Progenitor cell of endocrine pancreas (in vitro differentiated cells): ENCODE measurements around the gene JAK3. TPM values are rescaled to one million over a fixed set of nuclear protein-coding genes. Genes with fewer than 3 reads are reported as not detected.

Experiments used
- DNase-seq: peaks from one replicate; pipeline ENCODE4 v3.0.0; 2021; ENCODE audit warnings: low spot score; ENCODE audit not compliant: unreplicated experiment
- H3K27ac Mint-ChIP-seq: 2 replicates; pipeline ENCODE4 v1.8.0; 2021; ENCODE audit warnings: mild to moderate bottlenecking, moderate library complexity, mixed read lengths
- H3K27me3 Mint-ChIP-seq: 2 replicates; pipeline ENCODE4 v1.8.0; 2021; ENCODE audit warnings: mixed read lengths
- H3K36me3 Mint-ChIP-seq: 2 replicates; pipeline ENCODE4 v1.8.0; 2022; ENCODE audit warnings: mixed read lengths; ENCODE audit not compliant: insufficient read depth
- H3K4me1 Mint-ChIP-seq: 2 replicates; pipeline ENCODE4 v1.8.0; 2021; ENCODE audit warnings: low read depth, mixed read lengths
- H3K4me3 Mint-ChIP-seq: 2 replicates; pipeline ENCODE4 v1.8.0; 2021; ENCODE audit warnings: low read depth, mild to moderate bottlenecking, moderate library complexity, mixed read lengths
- H3K9me3 Mint-ChIP-seq: 2 replicates; pipeline ENCODE4 v1.8.0; 2021; ENCODE audit warnings: low read depth, mixed read lengths
- CTCF ChIP-seq: fragments of 200-600 bp; sonication (generic); IDR thresholded peaks from one replicate; pipeline ENCODE4 v1.5.0; 2021; ENCODE audit warnings: antibody characterized with exemption, mild to moderate bottlenecking; ENCODE audit not compliant: unreplicated experiment
- total RNA-seq: library from RNA; stranded (reverse); gene quantifications from 2 replicates; pipeline ENCODE4 v1.2.1, GENCODE V29; 2021

Gene JAK3
- total RNA-seq, 1 donor from 2014 or later: 0.74 TPM

GRCh38 chr19:17817668-17818363 lies 30.0 kb downstream of the JAK3 start:
- no peaks in the 10 kb centered on the region for H3K4me1 Mint-ChIP-seq
- H3K27ac Mint-ChIP-seq: no peak overlapping the region
- DNase-seq: no peak
- H3K27me3 Mint-ChIP-seq: peaks cover 6% of the 10 kb centered on the region
- H3K9me3 Mint-ChIP-seq: no peaks in the 10 kb centered on the region
- no peak for TF ChIP-seq CTCF
- no peak overlapping the region for H3K4me3 Mint-ChIP-seq
- no peaks in the 10 kb centered on the region for H3K36me3 Mint-ChIP-seq

GRCh38 chr19:17812099-17812498 lies 35.7 kb downstream of the JAK3 start:
- TF ChIP-seq CTCF: no peak
- H3K27ac Mint-ChIP-seq: no peak overlapping the region
- no peak for DNase-seq
- H3K9me3 Mint-ChIP-seq: no peaks in the 10 kb centered on the region
- no peaks in the 10 kb centered on the region for H3K36me3 Mint-ChIP-seq
- H3K4me3 Mint-ChIP-seq: no peak overlapping the region
- peaks cover 20% of the 10 kb centered on the region for H3K27me3 Mint-ChIP-seq
- no peaks in the 10 kb centered on the region for H3K4me1 Mint-ChIP-seq

GRCh38 chr19:17811681-17812080 lies 36.1 kb downstream of the JAK3 start:
- no peaks in the 10 kb centered on the region for H3K36me3 Mint-ChIP-seq
- H3K9me3 Mint-ChIP-seq: no peaks in the 10 kb centered on the region
- H3K4me1 Mint-ChIP-seq: no peaks in the 10 kb centered on the region
- peaks cover 20% of the 10 kb centered on the region for H3K27me3 Mint-ChIP-seq
- no peak overlapping the region for H3K27ac Mint-ChIP-seq
- H3K4me3 Mint-ChIP-seq: no peak overlapping the region
- DNase-seq: no peak
- TF ChIP-seq CTCF: no peak

GRCh38 chr19:17811103-17811502 lies 36.7 kb downstream of the JAK3 start:
- DNase-seq: no peak
- no peak for TF ChIP-seq CTCF
- Mint-ChIP-seq H3K27me3 (peaks cover 20% of the 10 kb centered on the region), H3K4me1 (no peaks in the 10 kb centered on the region), H3K4me3 (no peak overlapping the region), H3K27ac (no peak overlapping the region), H3K36me3 (no peaks in the 10 kb centered on the region), H3K9me3 (no peaks in the 10 kb centered on the region)

- Mint-ChIP-seq H3K4me3 (no peak overlapping the region), H3K27me3 (peaks cover 20% of the 10 kb centered on the region), H3K4me1 (no peaks in the 10 kb centered on the region), H3K9me3 (no peaks in the 10 kb centered on the region), H3K36me3 (no peaks in the 10 kb centered on the region), H3K27ac (no peak overlapping the region)
- no peak for DNase-seq
- no peak for TF ChIP-seq CTCF
Observed at GRCh38 chr19:17807731-17808316, 40.0 kb downstream of the JAK3 start.
